NCI-H345 treated with DMSO at 0.1 percent for 48 hours (cell line): Measurements from ENCODE around the gene NPR2.

Experiments used
- DNase-seq: peaks from one replicate; lab custom pipeline; 2025; ENCODE audit not compliant: unreplicated experiment; lab: John Stamatoyannopoulos, UW

NPR2 gene

DNA sequence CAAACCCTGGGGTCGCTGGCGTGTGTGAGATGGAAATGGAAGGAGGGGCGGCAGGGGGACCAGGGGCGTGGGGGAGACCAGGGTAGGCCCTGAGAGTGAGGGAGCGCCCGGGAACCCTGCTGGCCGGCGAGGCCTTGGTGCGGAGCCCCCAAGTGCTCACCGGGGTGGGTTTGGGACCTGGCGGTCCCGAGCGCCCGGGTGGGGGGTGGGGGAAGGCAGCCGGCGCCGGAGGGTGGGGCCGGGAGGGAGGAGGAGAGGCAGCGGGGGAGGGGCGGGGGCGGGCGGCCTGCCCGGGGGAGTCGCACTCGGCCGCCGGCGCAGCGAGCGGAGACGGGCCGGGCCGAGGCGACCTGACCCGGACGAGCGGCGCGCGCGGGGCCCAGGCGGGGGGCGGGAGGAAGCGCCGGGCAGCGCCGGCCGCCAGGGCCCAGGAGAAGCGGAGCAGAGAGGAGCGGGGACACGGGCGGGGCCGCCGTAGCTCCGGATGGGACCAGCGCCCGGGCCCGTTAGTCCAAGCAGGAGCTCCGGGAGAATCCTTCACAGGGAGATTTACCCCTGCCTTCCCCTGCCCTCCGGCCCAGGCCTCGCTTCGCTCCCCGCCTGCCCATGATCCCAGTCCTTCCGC, at the start of gene NPR2:
NPR2 (plus strand) TSS at position 295 of the 625 bp plus-strand sequence. CDS start 818 bp downstream, outside the sequence.
- DNase-seq = no peak

DNA sequence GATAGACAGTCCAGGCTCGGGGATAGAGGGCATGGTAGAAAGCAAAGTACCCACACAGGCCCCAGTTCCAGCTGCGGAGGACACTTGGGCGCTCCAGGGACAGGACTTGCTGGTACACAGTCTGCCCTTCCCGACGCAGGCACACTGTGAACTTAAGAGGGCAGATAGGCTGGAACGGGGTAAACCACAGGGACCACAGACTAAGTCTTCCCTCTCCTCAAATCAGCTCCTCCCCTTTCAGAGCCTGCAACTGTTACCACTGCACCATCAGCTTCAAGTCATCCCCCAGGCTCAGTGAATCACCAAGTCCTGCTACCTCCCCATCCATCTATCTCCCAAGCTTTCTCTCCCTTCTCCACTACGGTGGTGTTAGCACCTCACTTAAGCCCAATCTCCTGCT, 49.7 kb upstream of the NPR2 start:
- no peak for DNase-seq

DNA sequence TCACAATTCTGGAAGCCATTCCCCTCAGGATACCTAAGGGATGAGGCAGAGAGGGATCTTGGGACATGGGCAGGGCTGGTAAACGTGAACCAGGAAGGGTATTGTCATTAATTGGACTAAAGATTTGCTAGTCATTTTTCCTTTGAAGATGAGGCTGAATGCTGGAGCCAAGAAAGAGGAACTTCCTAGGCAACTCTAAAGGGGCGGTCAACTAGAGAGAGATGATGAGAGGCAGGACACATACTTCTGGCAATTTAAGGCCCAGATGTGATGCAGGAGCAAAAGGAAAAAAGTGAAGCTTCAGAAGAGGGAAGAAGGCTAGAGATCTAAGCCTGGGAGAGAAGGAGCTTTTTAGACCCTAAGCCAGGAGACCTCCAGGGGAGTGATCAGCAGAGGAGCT, 47.9 kb upstream of the NPR2 start:
- no peak for DNase-seq

DNA sequence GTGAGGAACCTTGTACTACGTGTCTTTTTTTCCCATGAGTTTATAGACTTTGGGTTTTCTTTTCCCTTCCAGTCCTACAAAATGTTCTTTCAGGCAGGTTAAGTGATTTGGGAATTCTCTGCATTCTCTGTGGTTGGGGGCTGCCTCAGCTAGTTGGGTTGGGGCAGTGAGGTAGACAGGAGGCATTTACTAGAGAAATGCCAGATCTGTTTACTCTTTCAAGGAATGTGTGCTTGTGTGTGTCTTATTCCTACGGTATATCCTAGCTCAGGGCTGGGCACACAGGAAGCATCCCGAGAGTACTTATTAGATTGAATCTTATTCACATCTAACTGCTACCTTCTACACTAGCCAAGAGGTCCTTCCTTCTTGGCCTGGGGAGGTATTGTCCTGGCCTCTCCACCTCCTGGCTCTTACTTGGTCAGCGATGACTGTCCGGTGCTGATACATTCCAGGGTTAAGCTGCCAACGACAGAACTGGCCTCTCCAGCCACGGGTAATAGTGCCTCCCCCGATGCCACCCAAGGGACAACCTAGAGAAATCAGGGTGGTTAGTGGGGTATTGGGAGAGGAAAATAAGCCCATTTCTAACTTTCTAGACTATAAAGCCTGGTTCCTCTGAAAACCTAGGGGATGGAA, 47.4 kb upstream of the NPR2 start:
- DNase-seq = no peak

DNA sequence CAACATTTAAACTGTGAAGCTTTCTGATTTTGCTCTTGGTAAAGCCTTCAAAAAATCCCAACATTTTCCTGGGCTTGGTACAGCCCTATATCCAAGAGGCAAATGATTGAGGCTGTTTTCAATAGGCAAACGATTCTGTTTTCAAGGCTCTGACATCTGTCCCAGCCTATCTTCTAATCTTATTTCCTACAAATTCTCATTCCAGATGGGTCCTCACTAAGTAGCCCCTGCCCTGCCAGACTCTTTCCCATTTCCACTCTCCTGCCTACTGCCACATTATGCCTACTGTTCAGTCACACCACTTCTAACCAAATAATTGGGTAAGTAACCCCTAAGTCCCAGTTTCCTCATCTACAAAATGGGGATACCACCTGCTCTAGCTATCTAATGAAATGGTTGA, 45.8 kb upstream of the NPR2 start:
- DNase-seq = no peak

DNA sequence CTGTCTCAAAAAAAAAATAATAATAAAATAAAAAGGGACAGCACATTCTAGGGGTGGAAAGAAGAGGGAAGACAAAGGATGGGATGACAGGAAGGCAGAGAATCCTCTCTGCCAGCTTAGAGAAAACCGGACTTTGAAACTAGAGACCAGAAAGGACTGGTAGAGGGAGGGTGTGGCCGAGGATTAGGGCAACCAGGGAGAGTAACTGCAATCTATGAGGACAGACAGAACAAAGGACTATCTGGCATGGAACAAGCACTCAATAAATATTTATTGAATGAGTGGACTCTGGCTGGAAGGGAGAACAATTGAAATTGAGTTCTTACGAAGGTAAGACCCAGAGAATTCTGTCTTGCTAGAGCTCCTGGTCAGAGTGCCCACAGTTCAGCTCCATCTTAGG, 44.8 kb upstream of the NPR2 start:
- no peak for DNase-seq

DNA sequence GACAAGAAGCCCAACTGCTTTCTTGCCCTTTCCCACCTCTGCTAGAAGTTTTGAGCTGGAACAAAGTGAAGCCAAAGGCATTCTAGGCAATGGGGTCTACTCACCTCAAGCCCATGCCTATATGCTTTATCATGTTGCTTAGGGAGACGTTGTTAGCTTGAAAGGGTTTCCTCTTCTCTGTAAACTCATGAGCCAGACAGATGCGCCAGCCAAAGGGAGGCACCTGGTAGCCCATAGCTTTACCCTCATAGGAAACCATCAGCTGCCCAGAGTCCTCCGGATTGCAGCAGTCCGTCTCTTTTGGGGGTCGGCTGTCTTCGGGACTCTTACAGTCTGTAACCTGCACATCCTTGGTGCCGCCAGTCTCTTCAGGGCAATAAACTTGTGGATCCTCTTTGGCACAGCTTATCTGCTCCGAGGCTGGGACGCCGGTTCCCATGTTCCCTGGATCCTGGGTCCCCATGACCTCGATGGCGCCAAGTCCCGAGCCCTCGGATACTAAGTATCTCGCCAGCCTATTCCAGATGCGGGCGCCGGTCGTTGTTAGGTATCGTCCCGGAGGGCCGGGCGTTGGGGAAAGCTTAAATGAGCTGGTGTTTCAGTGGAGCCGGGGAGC, 43.0 kb upstream of the NPR2 start:
- no peak for DNase-seq

- DNase-seq = peak; percentile 39
These were observed 42.4 kb upstream of the NPR2 start, which contains the start of the genes GBA2 and RGP1 for GRCh38 chr9:35748858-35749514. GBA2 (minus strand) TSS chr9:35749228; CDS start chr9:35748704, 524 bp downstream. RGP1 (plus strand) TSS chr9:35749287; CDS start chr9:35749756, 469 bp downstream.

DNA sequence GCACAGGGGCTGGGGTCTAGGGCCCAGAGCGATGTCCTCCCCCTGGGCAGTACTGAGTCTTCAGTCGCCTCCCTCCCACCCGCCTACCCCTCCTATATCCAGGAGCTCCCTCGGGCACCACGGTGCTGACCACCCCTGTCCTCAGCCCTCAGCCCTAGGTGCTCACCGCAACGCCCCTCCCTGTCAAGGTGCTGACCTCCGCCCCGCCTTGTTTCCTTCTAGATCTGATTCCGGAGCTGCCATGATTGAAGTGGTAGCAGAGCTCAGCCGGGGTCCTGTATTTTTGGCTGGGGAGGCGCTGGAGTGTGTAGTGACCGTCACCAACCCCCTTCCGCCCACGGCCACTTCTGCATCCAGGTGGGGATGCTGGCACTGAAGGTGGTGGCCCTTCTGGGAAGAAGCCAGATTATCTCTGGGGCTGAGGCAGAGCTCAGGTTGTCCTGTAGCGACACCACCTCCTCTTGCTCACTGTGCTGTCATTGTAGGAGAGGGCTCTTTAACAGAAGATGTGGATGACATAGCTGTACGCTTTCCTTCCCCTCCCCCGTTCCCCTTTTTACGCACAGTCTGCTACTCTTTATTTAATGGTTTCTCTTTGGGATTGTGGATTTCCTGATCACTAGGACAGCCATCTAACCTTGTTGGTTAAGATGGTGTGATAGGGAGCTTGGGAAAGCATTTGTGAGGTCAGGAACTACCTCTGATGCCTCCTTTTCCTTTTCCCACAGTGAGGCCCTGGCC, 41.7 kb upstream of the NPR2 start:
- no peak for DNase-seq

DNA sequence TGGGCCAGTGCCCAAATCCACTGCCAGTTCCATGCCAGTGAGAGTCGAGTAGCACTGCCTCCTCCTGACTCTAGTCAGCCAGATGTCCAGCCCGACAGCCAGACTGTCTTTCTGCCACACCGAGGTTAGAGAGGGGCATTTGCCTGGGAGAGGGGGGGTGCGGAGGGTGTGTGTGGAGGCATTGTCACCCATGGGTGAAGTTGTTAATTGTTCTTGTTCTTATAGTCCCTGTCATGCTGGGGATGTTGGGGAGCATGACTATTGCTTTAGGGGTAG, 41.2 kb upstream of the NPR2 start:
- DNase-seq = no peak

DNA sequence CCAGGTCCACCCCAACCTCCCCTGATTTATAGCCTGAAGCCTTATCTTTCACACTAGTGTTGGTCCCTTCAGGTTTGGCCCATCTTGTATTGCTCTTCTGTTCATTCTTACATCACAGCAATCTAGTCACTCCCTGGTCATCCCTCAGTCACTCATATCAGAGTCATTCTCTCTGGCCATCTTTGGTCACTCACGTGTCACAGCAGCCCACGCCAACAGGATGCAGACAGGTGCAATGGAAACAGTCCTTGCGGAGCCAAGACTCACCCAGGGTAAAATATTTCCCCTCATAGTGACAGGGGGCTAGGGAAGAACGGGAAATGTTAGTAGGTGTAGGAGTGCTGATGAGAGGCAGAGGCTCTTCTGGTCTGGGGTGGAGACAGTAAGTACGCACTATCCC, 37.9 kb upstream of the NPR2 start:
- no peak for DNase-seq

GRCh38 chr9:35754264-35754663, 37.1 kb upstream of the NPR2 start, which contains the start of gene MSMP:
MSMP (minus strand) TSS chr9:35754276; CDS start chr9:35754129, 147 bp downstream.
- no peak for DNase-seq

DNA sequence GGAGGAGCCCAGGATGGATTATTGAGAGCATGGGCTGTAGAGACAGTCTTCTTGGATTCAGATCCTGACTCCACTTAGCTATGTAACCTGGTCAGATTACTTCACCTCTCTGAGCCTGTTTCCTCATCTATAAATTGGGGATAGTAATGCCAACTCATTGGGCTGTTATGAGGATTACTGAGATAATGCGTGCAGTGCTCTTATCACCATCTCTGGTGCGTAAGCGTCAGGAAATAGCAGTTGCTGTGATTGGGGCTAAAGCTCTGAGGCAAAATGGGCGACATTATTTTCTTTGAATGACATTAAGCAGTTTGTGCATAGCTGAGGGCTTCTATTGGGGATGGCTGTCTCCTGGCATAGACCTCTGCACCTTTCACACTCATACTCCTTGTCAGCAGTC, 36.3 kb upstream of the NPR2 start:
- no peak for DNase-seq

DNA sequence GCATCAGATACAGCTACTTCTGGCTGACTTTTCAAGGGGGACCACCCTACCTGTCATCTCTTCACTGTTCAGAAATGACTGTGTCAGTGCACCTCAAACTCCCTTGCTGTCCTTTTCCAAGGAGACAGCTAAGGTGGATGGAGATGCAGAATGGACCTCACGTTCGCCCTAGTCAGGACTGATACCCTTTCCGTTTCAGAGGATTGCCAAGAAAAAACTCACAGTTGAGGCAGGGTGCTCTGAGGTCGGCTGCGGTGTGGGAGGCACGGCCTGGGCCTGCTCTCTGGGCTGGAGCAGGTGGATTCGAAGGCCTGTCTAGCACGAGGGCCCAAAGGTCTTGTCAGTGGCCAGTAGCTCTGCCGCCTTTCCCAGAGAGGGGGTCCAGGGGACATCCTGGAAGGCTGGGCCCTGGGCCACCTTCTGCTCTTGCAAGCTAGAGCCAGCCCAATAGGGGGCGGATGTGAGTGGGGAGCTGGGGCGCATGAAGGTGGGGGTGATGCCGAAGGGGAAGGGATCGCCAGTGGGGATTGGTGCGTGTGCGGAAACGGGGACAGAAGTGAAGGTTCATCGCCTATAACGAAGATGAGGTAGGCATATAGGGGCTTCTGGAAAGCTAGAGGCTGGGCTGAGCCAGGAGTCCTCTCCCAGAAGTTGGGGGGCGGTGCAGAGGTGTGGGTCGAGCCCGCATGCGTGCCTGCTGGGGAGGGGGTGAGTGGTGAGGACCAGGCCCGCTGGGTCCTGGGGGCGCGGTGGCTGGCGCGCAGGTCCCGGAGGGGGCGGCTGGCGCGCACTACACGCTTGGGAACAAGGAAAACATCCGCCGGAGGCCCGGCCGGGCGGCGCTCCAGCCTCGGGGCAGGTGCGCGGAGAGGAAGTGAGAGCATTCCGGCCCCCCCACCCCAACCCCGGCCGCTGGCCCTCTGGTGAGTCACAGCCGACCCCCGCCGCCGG, 34.8 kb upstream of the NPR2 start:
- DNase-seq = peak; percentile 60

DNA sequence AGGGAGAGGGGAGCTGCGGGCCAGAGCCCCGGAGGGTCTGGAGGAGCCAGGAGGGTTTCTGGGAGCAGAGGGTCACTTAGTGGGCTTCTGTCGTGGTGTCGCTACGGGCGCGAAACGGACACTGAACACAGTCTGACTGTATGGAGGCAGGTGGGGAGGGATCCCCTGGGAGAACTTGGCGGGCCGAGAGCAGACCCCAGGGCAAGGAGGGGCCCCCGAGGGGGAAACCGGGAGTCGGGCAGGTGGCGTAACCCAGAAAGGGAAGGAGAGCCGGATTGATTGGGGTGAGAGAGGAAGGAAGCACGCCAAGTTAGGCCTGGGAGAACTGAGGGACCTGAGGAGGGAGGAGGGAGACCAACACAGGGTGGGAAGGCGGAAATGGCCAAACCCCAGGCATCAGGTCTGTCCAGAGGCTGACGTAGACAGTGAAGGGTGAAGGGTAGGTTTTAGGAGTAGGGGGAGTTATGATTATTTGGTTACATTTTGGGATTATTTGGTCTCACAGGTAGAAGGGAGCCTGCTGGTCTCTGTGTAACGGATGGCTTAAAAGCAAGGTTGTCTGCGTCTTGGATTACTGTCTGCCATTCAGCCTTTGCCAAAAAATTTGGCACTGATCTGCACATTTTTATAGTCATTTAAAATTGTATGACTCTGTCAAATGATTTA, 34.0 kb upstream of the NPR2 start:
- DNase-seq = peak; percentile 54

DNA sequence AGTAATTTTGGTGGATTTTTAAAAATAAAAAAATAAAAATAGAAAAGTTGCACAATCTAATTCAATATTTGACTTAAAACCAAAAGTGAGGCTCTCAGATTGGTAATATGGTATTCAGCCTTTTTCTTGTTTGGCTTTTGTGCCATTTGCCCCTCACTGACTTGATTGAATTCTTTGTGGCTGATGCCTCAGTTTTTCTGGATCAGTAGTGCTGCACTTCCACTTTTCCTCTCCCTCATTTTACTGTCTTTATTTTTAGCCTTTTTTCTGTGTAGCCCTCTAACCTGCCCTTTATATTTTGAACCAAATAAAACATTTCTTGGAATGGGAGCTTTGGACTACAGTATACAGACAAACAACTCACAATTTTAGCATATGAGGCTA, 33.5 kb upstream of the NPR2 start:
- DNase-seq = no peak

DNA sequence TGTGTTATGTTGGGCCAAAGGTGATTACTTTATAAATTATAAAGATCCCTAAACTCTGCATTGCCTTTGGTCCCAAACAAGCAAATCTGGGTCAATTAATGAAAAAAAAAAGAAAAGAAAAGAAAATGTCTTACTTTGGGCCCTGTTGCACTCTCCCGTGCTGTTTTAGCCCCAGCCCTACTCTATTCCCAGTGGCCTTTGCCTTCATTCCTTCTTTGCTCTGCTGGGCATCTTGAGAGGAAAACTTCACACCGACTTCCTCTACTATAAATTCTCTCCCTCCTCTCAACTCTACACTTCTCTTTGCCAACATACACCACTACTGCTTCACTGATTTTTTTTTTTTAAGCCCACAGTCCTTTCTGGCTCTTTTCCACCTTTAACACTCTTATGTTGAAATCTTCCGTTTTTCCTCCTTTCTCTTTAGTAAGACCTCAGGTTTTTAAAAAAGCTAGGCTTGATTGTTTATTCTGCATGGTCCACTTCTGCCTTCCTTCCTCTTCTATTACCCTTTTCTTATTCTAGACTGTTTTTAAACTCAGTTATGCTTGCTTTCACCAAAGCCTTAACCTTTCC, 32.8 kb upstream of the NPR2 start:
- no peak for DNase-seq

- no peak for DNase-seq
These were observed 31.6 kb upstream of the NPR2 start for GRCh38 chr9:35759795-35760194.

DNA sequence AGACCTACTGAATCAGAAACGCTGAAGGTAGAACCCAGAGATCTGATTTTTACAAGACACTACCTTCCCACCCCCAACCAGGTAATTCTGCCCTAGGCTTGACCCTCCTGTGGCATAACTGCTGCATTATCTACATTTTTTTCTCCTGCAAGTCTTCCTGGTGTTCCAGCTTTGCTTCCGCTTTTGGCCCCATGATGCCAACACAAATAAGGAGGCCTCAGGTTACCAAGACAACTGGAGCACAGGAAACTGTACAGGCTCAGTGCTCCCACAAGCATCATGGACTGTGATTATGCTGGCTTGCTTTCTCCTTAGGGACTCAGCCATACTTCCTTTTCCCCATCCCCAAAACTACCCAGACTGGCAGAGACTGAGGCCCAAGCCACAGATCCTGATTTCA, 30.7 kb upstream of the NPR2 start:
- DNase-seq = no peak
